ENCODE results near the gene PID1. TPM values are rescaled to one million over a fixed set of nuclear protein-coding genes. Genes with fewer than 3 reads are reported as not detected.

The PID1 gene
- total RNA-seq, 2 experiments from 2014 or later, result not detected

- ChIA-PET CTCF (ENCODE audit: unreplicated experiment) (no interaction called here), POLR2A (no interaction called here)
- intact Hi-C loops (cut with micrococcal nuclease; ENCODE audit: unreplicated experiment), result no loop called here
- no peaks in the 10 kb centered on the region for H4K20me1 ChIP-seq (ENCODE audit: insufficient read depth, low read length)
- TF ChIP-seq, protein P1, sequence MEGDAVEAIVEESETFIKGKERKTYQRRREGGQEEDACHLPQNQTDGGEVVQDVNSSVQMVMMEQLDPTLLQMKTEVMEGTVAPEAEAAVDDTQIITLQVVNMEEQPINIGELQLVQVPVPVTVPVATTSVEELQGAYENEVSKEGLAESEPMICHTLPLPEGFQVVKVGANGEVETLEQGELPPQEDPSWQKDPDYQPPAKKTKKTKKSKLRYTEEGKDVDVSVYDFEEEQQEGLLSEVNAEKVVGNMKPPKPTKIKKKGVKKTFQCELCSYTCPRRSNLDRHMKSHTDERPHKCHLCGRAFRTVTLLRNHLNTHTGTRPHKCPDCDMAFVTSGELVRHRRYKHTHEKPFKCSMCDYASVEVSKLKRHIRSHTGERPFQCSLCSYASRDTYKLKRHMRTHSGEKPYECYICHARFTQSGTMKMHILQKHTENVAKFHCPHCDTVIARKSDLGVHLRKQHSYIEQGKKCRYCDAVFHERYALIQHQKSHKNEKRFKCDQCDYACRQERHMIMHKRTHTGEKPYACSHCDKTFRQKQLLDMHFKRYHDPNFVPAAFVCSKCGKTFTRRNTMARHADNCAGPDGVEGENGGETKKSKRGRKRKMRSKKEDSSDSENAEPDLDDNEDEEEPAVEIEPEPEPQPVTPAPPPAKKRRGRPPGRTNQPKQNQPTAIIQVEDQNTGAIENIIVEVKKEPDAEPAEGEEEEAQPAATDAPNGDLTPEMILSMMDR (conservative IDR thresholded peaks at IDR 0.05; ENCODE audit: low read length), result no peak
- TF ChIP-seq EZH2phosphoT487 (IDR thresholded peaks at IDR 0.05; ENCODE audit: borderline replicate concordance, low read depth, low read length), result no peak
- no peaks in the 10 kb centered on the region for H3K36me3 ChIP-seq (ENCODE audit: insufficient read depth, low read length)
- H3K9me2 ChIP-seq (ENCODE audit: insufficient read depth, low read length), result no peaks in the 10 kb centered on the region
- no peaks in the 10 kb centered on the region for H3K79me2 ChIP-seq (ENCODE audit: insufficient read depth, low read depth, low read length)
- no TSS peak for BruUV-seq (replicated peaks)
- DNase-seq (ENCODE audit: low spot score), result no peak
- no peak overlapping the region for H3K27ac ChIP-seq (ENCODE audit: low read depth, low read length, poor library complexity, severe bottlenecking)
- H3K4me1 ChIP-seq (ENCODE audit: insufficient read depth, low read length, poor library complexity, severe bottlenecking), result no peaks in the 10 kb centered on the region
- H3K4me3 ChIP-seq (ENCODE audit: low read depth, low read length, poor library complexity, severe bottlenecking), result no peak overlapping the region
- H3K4me2 ChIP-seq (ENCODE audit: low read length), result no peak overlapping the region
- no peaks in the 10 kb centered on the region for H3K9me3 ChIP-seq (ENCODE audit: low read length)
- no peak overlapping the region for H2AFZ ChIP-seq (ENCODE audit: low read length)
These were observed 90.4 kb downstream of the PID1 start for GRCh38 chr2:229180658-229181057.

DNA sequence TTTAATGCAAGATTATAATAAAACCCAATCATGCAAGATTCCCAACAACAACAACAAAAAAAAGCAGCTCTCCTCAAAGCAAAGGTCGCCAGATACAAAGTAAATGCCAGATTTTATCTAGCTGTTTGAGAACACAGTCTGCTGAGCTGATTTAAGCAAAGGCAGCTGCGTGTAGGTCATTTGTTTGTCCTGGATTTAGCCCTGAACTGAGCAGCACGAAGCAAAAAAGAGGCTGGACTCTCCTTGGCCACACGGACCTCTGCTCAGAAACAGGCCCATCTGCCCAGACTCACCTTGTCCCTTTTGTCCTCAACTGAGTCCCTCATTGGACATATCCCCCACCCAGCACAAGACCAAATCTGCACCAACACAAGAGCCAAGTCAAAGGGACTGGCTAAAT is 91.5 kb downstream of the PID1 start:
- intact Hi-C loops (cut with micrococcal nuclease; ENCODE audit: unreplicated experiment), result no loop called here
- Histone ChIP-seq H3K9me2 (ENCODE audit: insufficient read depth, low read length) (no peaks in the 10 kb centered on the region), H3K9me3 (ENCODE audit: low read length) (no peaks in the 10 kb centered on the region), H3K27ac (ENCODE audit: low read depth, low read length, poor library complexity, severe bottlenecking) (no peak overlapping the region), H3K4me1 (ENCODE audit: insufficient read depth, low read length, poor library complexity, severe bottlenecking) (no peaks in the 10 kb centered on the region), H3K79me2 (ENCODE audit: insufficient read depth, low read depth, low read length) (no peaks in the 10 kb centered on the region), H3K36me3 (ENCODE audit: insufficient read depth, low read length) (no peaks in the 10 kb centered on the region), H3K4me3 (ENCODE audit: low read depth, low read length, poor library complexity, severe bottlenecking) (no peak overlapping the region), H3K4me2 (ENCODE audit: low read length) (no peak overlapping the region), H2AFZ (ENCODE audit: low read length) (no peak overlapping the region), H4K20me1 (ENCODE audit: insufficient read depth, low read length) (no peaks in the 10 kb centered on the region)
- no peak for TF ChIP-seq EZH2phosphoT487 (IDR thresholded peaks at IDR 0.05; ENCODE audit: borderline replicate concordance, low read depth, low read length)
- TF ChIP-seq, protein P1 (conservative IDR thresholded peaks at IDR 0.05; ENCODE audit: low read length), result no peak
- BruUV-seq (replicated peaks), result no TSS peak
- ChIA-PET CTCF (ENCODE audit: unreplicated experiment) (no interaction called here), POLR2A (interaction anchor here (0.6 kb wide), 1 partner anchor 344 kb away, joined by 3 read pairs; no protein-coding TSS in a partner anchor)
- no peak for DNase-seq (ENCODE audit: low spot score)

DNA sequence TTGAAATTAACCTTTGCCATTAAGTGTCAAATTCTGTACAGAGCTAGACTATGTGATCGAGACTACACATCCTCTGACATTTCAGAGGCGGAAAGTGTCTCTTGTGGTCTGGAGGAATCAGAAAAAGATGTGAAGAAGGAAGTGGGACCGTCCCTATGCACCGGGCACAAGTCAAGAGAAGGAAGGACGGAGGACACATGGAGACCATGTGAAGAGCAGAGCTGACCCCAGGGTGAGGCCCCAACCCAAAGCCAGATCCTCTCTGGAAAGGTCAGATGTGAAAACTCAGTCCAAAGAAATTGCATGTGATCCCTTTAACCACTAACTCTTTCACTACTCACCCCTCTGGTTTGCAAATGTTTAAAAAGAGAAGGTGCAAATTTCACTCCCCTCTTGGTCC is 92.4 kb downstream of the PID1 start:
- intact Hi-C loops (cut with micrococcal nuclease; ENCODE audit: unreplicated experiment), result no loop called here
- Histone ChIP-seq H3K9me2 (ENCODE audit: insufficient read depth, low read length) (no peaks in the 10 kb centered on the region), H3K4me1 (ENCODE audit: insufficient read depth, low read length, poor library complexity, severe bottlenecking) (no peaks in the 10 kb centered on the region), H3K36me3 (ENCODE audit: insufficient read depth, low read length) (no peaks in the 10 kb centered on the region), H3K4me2 (ENCODE audit: low read length) (no peak overlapping the region), H3K27ac (ENCODE audit: low read depth, low read length, poor library complexity, severe bottlenecking) (no peak overlapping the region), H3K9me3 (ENCODE audit: low read length) (no peaks in the 10 kb centered on the region), H4K20me1 (ENCODE audit: insufficient read depth, low read length) (no peaks in the 10 kb centered on the region), H2AFZ (ENCODE audit: low read length) (no peak overlapping the region), H3K79me2 (ENCODE audit: insufficient read depth, low read depth, low read length) (no peaks in the 10 kb centered on the region), H3K4me3 (ENCODE audit: low read depth, low read length, poor library complexity, severe bottlenecking) (no peak overlapping the region)
- TF ChIP-seq, protein P1 (conservative IDR thresholded peaks at IDR 0.05; ENCODE audit: low read length), result no peak
- no peak for TF ChIP-seq EZH2phosphoT487 (IDR thresholded peaks at IDR 0.05; ENCODE audit: borderline replicate concordance, low read depth, low read length)
- CTCF ChIA-PET (ENCODE audit: unreplicated experiment), result no interaction called here
- POLR2A ChIA-PET, result no interaction called here
- no peak for DNase-seq (ENCODE audit: low spot score)
- BruUV-seq (replicated peaks), result no TSS peak

Data from OCI-LY7 (cell line).